CD14-positive monocyte (primary cell): ENCODE measurements around the gene SUB1. TPM values are rescaled to one million over a fixed set of nuclear protein-coding genes. Genes with fewer than 3 reads are reported as not detected.
"Not testable (repeated sequence)": the region's sequence is repeated elsewhere in the genome, so short reads cannot be mapped to it uniquely, and the experiment has no call there.

Experiments
- DNase-seq, 3 donors: peaks; one replicate each; pipeline ENCODE4 v3.0.0-alpha.2; 2011 to 2022
- H2AFZ ChIP-seq: 2 replicates; pipeline ENCODE4 v1.6.0; 2012; ENCODE audit warnings: mild to moderate bottlenecking, low read depth, low read length, inconsistent platforms; ENCODE audit not compliant: insufficient read depth, poor library complexity, severe bottlenecking
- H3K27ac ChIP-seq, 2 donors: 1 replicate in 1 of 2; 2 replicates in 1 of 2; pipeline ENCODE4 v1.5.1; 2012 to 2013; ENCODE audit warnings: low read length in 2 of 2, control low read depth in 1 of 2, inconsistent platforms in 1 of 2, low read depth in 1 of 2, mild to moderate bottlenecking in 1 of 2
- H3K27me3 ChIP-seq, 2 donors: one replicate each; pipeline versions ENCODE4 v1.6.0 to v1.6.1; 2011 to 2013; ENCODE audit warnings: low read length in 2 of 2; ENCODE audit not compliant: control insufficient read depth in 2 of 2, insufficient read depth in 2 of 2
- H3K36me3 ChIP-seq, 2 donors: replicated peaks in 1 of 2; 1 replicate in 1 of 2; 2 replicates in 1 of 2; pipeline versions ENCODE4 v1.5.1 to v1.6.1; 2012 to 2013; ENCODE audit warnings: low read length in 2 of 2, control low read depth in 1 of 2, inconsistent platforms in 1 of 2, mild to moderate bottlenecking in 1 of 2; ENCODE audit not compliant: insufficient read depth in 2 of 2, control insufficient read depth in 1 of 2
- H3K4me1 ChIP-seq, 2 donors: 1 replicate in 1 of 2; 2 replicates in 1 of 2; pipeline versions ENCODE4 v1.5.1 to v1.6.1; 2012 to 2013; ENCODE audit warnings: low read length in 2 of 2, control low read depth in 1 of 2, inconsistent platforms in 1 of 2, mild to moderate bottlenecking in 1 of 2, moderate library complexity in 1 of 2; ENCODE audit not compliant: insufficient read depth in 2 of 2, control insufficient read depth in 1 of 2
- H3K4me2 ChIP-seq: replicated peaks from 2 replicates; pipeline ENCODE3; 2012; ENCODE audit warnings: low read length, moderate library complexity, mild to moderate bottlenecking; ENCODE audit not compliant: poor library complexity, severe bottlenecking; ENCODE audit errors: extremely low read depth
- H3K4me3 ChIP-seq, 3 experiments: fragments of 200-600 bp in 1 of 3; sonication (generic) in 1 of 3; replicated peaks in 1 of 3; 1 replicate in 2 of 3; 2 replicates in 1 of 3; pipeline ENCODE4 v1.5.1; 2011 to 2013; ENCODE audit warnings: low read length in 3 of 3, mild to moderate bottlenecking in 3 of 3, control low read depth in 2 of 3, low read depth in 2 of 3, inconsistent platforms in 1 of 3, moderate library complexity in 1 of 3
- H3K79me2 ChIP-seq: 2 replicates; pipeline ENCODE4 v1.6.0; 2012; ENCODE audit warnings: mild to moderate bottlenecking, control low read depth, inconsistent platforms, low read length, moderate library complexity; ENCODE audit not compliant: insufficient read depth
- H3K9ac ChIP-seq: 2 replicates; pipeline ENCODE4 v1.6.0; 2017; ENCODE audit warnings: low read length, mild to moderate bottlenecking; ENCODE audit not compliant: insufficient read depth, poor library complexity, severe bottlenecking
- H3K9me3 ChIP-seq, 2 donors: replicated peaks in 1 of 2; 1 replicate in 1 of 2; 2 replicates in 1 of 2; pipeline versions ENCODE4 v1.5.1 to v1.6.1; 2012 to 2013; ENCODE audit warnings: low read length in 2 of 2, control low read depth in 1 of 2; ENCODE audit not compliant: control insufficient read depth in 1 of 2, insufficient read depth in 1 of 2
- H4K20me1 ChIP-seq: 2 replicates; pipeline ENCODE4 v1.6.0; 2012; ENCODE audit warnings: mild to moderate bottlenecking, low read length, control low read depth, moderate library complexity; ENCODE audit not compliant: insufficient read depth
- H3K27ac Mint-ChIP-seq, 7 donors: one replicate each; pipeline ENCODE4 v1.8.0; 2020; ENCODE audit warnings: mild to moderate bottlenecking in 7 of 7, mixed read lengths in 7 of 7, moderate library complexity in 6 of 7, inconsistent platforms in 2 of 7
- H3K27me3 Mint-ChIP-seq, 3 donors: one replicate each; pipeline ENCODE4 v1.8.0; 2021 to 2022; ENCODE audit warnings: low read depth in 3 of 3, mild to moderate bottlenecking in 3 of 3, mixed read lengths in 3 of 3, moderate library complexity in 3 of 3, inconsistent platforms in 1 of 3
- H3K36me3 Mint-ChIP-seq, 2 donors: one replicate each; pipeline ENCODE4 v1.8.0; 2020; ENCODE audit warnings: mixed read lengths in 2 of 2, inconsistent platforms in 1 of 2, mild to moderate bottlenecking in 1 of 2
- H3K4me1 Mint-ChIP-seq: one replicate; pipeline ENCODE4 v1.8.0; 2020; ENCODE audit warnings: mild to moderate bottlenecking, mixed read lengths
- H3K4me3 Mint-ChIP-seq, 2 donors: one replicate each; pipeline ENCODE4 v1.8.0; 2020; ENCODE audit warnings: mild to moderate bottlenecking in 2 of 2, mixed read lengths in 2 of 2, moderate library complexity in 1 of 2
- H3K9me3 Mint-ChIP-seq, 7 donors: one replicate each; pipeline ENCODE4 v1.8.0; 2020 to 2022; ENCODE audit warnings: mixed read lengths in 7 of 7, mild to moderate bottlenecking in 6 of 7, moderate library complexity in 6 of 7, inconsistent platforms in 2 of 7
- CTCF ChIP-seq: fragments of 200-600 bp; IDR thresholded peaks from one replicate; pipeline ENCODE4 v1.8.0; 2022; ENCODE audit warnings: antibody characterized with exemption, mild to moderate bottlenecking
- WGBS: methylation state at CpG from one replicate; pipeline ENCODE4 v1.1.5; 2013; ENCODE audit warnings: missing lambda C conversion rate; ENCODE audit not compliant: insufficient coverage; 5-methylcytosine and 5-hydroxymethylcytosine counted together
- intact Hi-C, 2 donors: fragments of 100-400 bp; cut with micrococcal nuclease; formaldehyde crosslinking; loops; one replicate each; pipeline versions ENCODE4 v1.15.0 to v1.15.1; 2023
- polyA plus RNA-seq, 3 donors: library from polyadenylated mRNA; depleted of rRNA in 1 of 3; unstranded in 2 of 3; stranded (reverse) in 1 of 3; fragments of 300-500 nt in 2 of 3; fragments of >200 nt in 1 of 3; fragmentation: Illumina TruSeq in 2 of 3; gene quantifications; 1 replicate in 2 of 3; 2 replicates in 1 of 3; pipeline ENCODE4 v1.2.3, GENCODE V29; 2012 to 2021

SUB1 gene
- polyA plus RNA-seq, 3 donors = 74.3 to 454 (median 399) TPM

- Mint-ChIP-seq H3K27me3 (peaks cover 0 to 2% (median 0%) of the 10 kb centered on the region in 3 donors), H3K4me1 (peaks cover 40% of the 10 kb centered on the region), H3K36me3 (peaks cover 0 to 3% of the 10 kb centered on the region in 2 donors), H3K27ac (no peak overlapping the region), H3K9me3 (peaks cover 2 to 13% (median 7%) of the 10 kb centered on the region in 7 donors), H3K4me3 (no peak overlapping the region)
- Histone ChIP-seq H2AFZ (no peak overlapping the region), H3K36me3 (no peaks in the 10 kb centered on the region), H3K4me2 (no peak overlapping the region), H3K9ac (no peak overlapping the region), H4K20me1 (no peaks in the 10 kb centered on the region), H3K27ac (no peak overlapping the region), H3K79me2 (no peaks in the 10 kb centered on the region), H3K4me1 (peaks cover 28 to 37% of the 10 kb centered on the region in 2 donors), H3K4me3 (no peak overlapping the region), H3K27me3 (no peaks in the 10 kb centered on the region), H3K9me3 (peaks cover 0 to 13% of the 10 kb centered on the region in 2 donors)
- no peak for DNase-seq
- TF ChIP-seq CTCF = no peak
- WGBS = 100% methylated on average over 7 of the region's 10 CpGs
- intact Hi-C loops = no loop called here
These were observed 32.4 kb upstream of the SUB1 start for GRCh38 chr5:32552936-32553335.

- peak in 2 of 3 donors; percentile 15 to 49 for DNase-seq
- intact Hi-C loops, H3K4me2 ChIP-seq, H3K36me3 ChIP-seq, H4K20me1 ChIP-seq, H3K27me3 ChIP-seq, H3K9ac ChIP-seq, H2AFZ ChIP-seq, H3K36me3 Mint-ChIP-seq, H3K79me2 ChIP-seq, H3K4me3 ChIP-seq, H3K27me3 Mint-ChIP-seq: not testable (repeated sequence)
- Mint-ChIP-seq H3K4me1 (peaks cover 40% of the 10 kb centered on the region), H3K4me3 (peak overlapping the region in 1 of 2 donors; percentile 65), H3K27ac (peak overlapping the region in 6 of 7 donors; percentile 1 to 74 (median 62)), H3K9me3 (peaks cover 2 to 13% (median 7%) of the 10 kb centered on the region in 7 donors)
- Histone ChIP-seq H3K27ac (peak overlapping the region in 1 of 2 donors; percentile 26), H3K4me1 (peaks cover 28 to 37% of the 10 kb centered on the region in 2 donors), H3K9me3 (peaks cover 0 to 13% of the 10 kb centered on the region in 2 donors)
- no CpG with 5 or more reads among the region's 2 CpGs for WGBS
These were observed 31.1 kb upstream of the SUB1 start for GRCh38 chr5:32554181-32554780.

- H3K4me3 Mint-ChIP-seq, H2AFZ ChIP-seq, H4K20me1 ChIP-seq, H3K27me3 ChIP-seq, DNase-seq, H3K27ac Mint-ChIP-seq, H3K79me2 ChIP-seq, H3K36me3 Mint-ChIP-seq, H3K36me3 ChIP-seq, H3K4me3 ChIP-seq, intact Hi-C loops, H3K9ac ChIP-seq, H3K27ac ChIP-seq, H3K27me3 Mint-ChIP-seq, H3K4me2 ChIP-seq: not testable (repeated sequence)
- 86% methylated on average over 4 of the region's 6 CpGs for WGBS
- H3K4me1 Mint-ChIP-seq = peaks cover 24% of the 10 kb centered on the region
- peaks cover 0 to 13% (median 6%) of the 10 kb centered on the region in 7 donors for H3K9me3 Mint-ChIP-seq
- Histone ChIP-seq H3K9me3 (peaks cover 0 to 13% of the 10 kb centered on the region in 2 donors), H3K4me1 (peaks cover 18 to 21% of the 10 kb centered on the region in 2 donors)
These were observed 28.8 kb upstream of the SUB1 start for GRCh38 chr5:32556543-32556942.
